ENCODE data around the gene HEATR5B.
"Not testable (repeated sequence)": the region's sequence is repeated elsewhere in the genome, so short reads cannot be mapped to it uniquely, and the experiment has no call there.

Gene HEATR5B

DNA sequence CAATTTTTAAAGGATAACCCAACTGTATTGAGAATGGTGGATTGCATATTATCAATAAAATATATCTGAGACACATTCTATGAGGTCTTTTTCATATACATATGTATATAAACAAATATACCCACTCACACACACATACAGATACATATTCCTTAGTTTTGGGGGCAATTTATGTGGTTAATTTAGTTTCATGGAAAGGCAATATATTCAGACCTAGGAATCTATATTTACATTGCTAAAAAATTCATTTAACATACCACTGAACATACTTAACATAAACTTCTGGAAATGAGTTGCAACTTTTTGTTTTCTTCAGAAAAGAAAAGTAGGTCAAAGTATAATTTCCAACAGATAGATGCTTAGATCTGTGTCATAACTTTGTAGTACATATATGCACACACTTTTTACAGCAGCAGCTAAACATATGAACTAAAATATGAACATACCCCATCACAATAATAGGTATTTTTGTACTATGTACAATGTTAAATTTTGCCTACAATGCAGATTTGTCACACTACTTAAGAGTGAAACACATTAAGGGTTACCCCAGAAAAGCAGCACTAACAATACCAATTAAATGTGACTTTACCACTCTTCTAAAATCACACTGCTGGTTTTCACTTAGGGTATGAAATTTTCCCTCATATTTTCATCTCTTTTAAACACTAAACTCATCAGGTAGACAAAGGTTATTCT, 23.0 kb downstream of the HEATR5B start:
- no peak for DNase-seq

DNA sequence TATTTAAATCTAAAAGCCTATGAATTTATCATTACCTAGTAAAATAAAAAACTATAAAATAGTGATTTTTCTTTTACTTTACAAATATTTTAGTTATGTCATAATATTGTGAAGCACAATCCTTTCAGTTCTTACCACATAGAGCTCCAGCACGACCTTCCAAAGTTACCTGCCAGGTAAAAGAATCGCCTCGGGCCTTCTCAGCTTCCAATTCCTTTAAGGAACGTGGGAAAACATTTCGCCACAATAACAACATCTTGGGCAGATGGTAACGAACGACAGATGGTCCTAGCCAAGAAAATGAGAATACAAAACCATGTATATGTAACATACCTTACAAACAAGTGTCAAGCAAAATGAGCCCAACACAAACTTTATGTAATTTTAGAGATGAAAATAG, 23.7 kb downstream of the HEATR5B start:
- DNase-seq = no peak

DNA sequence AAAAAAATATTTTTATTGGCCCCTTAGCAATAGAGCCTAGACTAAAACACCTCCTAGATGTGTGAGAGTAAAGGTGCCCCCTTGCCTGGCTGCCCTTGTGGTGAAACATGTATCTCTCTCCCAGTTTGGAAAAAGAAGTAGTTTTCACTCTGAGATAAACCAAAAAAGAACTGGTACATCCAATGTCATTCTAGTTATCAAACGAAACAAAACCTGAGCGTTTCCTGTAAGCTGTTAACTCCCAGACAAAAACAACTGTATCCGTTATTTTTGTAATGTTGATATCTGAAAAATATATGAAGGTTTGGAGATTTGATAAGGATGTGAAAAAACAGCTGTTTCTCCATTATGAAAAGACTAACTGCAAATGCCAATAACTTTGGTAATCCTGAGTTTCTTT, 24.3 kb downstream of the HEATR5B start:
- DNase-seq = no peak

DNA sequence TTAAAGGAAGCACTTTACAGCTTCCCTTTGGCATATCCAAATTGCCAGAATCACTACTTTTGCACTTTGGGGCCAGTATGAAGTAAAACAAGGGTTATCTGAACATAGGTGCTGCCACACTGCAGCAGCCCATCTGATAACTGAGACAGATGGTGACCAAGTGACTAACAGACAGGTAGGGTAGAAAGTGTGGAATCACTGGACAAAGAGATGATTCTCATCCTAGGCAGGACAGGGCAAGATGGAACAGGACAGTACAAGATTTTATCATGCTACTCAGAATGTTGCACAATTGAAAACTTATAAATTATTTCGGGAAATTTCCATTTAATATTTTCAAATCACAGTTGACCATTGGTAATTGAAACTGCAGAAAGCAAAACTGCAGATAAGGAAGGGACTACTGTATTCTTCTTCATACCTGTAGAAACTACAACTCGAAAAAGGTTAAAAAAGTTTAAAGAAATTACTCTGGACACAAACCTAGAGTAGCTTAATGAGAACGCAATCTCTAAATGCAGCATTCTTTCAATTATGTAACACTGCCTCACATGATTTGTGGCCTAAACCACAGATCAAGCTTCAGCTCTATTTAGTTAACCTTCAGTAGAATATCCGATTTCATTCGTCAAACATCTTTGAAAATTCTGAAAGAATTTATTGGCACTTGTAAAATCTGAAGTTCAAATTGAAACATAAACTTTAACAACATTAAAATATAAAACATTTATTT, 31.4 kb downstream of the HEATR5B start:
- no peak for DNase-seq

DNA sequence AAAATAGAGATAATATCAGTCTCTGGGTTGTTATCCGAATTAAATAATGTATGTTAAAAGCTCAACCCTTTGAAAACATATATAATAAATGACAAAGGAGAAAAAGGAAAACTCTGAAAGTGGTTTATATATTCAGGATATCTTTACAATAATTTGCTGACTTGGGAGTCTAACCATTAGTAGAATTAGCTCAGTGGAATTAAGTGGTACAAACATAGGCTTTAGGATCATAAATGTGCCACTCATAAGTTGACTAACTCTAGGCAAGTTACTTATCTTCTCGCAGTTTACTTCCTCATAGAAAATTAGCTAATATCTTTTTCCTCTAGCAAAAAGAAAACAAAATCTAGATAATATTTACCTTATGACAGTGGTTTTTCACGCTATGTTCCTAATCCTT, 44.6 kb downstream of the HEATR5B start:
- DNase-seq = no peak

DNA sequence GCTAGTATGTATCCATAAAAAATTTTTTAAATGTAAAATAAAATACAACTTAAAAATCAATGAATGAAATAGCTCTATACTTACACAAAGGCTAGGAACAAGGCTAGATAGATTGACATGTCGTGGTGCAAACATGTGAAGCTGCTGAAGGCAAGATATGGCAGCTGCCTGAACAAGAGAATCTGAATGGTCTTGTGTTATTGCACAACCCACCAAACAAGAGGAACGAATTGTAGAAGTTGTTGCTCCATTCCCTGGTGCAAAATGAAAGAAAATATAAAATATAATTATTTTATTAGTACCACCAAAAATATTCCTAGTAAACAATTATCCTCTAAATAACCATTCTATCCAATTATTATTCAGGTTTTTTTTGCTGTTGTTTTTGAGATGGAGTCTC, 46.4 kb downstream of the HEATR5B start:
- no peak for DNase-seq

DNA sequence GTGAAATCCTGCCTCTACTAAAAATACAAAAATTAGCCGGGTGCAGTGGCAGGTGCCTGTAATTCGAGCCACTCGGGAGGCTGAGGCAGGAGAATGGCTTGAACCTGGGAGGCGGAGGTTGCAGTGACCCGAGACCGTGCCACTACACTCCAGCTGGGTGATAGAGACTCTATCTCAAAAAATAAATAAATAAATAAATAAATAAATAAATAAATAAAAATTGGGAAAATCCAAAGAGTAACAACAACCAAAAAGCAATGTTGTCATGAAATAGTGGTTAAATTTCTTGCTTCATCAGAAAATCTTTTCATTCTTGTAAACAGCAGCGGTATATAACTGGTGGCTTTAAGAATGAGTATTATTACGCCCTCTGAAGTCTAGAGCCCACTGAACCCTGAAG, 54.4 kb downstream of the HEATR5B start:
- no peak for DNase-seq

DNA sequence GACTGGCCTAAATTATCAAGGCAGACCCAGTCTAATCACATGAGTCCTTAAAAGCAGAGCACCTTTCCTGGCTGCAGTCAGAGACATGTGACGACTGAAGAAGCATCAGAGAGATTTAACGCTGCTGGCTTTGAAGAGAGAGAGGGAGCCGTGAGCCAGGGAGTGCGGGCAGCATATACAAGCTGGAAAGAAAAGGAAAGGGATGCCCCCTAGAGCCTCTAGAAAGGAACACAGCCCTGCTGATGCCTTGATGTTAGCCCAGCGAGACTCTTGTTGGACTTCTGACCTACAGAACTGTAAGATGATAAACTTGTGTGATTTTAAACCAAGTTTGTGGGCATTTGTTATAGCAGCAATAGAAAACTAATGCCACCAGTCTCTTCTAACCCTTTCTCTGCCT, 58.1 kb downstream of the HEATR5B start:
- DNase-seq = no peak

DNA sequence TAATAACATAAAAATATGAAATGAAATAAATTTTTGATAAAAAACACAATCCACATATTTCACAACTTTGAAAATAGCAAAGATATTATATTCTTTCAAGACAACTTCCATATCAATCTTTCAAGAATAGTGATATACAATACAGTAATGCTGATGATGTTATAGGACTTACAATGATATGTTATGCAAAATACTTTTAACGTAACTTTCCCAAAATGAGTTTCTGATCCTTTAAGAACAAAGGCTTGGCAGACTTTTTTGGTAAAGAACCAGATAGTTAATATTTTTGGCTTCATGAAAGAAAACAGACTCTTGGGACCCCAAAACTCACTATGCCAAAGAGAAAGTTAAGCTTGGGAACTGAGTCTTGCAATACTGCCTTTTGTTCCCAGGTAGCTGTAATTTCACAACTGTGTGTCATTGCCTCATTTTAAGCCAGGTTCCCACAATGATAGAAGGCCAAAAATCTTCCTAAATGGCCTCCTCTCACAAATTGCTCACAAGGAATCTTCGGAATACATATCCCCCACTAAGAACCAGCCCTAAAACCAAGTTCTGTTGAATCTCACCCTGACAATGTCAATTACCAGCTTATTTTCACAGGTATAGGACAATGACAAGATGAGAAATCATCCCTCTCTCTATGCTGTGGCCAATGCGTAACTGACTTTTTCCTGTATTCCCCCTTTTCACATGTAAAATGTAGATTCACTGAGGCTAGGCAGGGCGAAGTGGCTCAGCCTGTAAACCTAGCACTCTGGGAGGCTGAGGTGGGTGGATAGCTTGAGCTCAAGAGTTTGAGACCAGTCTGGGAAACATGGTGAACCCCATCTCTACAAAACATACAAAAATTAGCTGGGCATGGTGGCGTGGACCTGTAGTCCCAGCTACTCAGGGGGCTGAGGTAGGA, 63.0 kb downstream of the HEATR5B start:
- DNase-seq = no peak

DNA sequence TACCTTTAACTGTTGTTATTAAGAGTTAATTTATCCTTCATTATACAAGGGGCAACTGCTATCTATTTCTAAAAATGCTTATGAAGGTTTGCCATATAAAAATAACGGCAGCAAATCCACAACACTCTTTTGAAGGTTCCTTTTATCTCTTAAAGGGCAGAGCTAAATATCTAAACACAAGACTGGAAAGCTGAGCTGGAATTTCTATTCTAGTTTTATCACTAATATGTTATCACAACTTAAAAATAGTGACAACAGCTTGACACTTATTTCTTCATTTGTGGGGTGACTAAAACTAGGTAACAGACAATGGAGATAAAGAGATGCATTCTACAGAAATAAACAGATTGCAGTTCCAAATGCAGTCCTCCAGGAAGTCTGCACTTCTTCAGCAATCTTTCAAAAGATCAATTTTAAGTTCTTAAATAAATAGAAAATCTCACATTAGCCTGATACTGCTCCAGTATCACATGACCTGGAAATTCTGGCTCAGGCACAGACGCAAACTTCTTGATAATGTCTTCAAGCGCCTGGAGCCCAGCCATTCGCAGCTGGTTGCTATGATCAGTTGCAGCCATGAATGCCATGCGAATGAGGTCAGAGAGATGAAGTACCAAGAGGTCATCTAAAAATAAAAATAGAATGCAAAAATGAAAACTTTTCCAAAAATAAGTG, 63.8 kb downstream of the HEATR5B start:
- DNase-seq = no peak

DNA sequence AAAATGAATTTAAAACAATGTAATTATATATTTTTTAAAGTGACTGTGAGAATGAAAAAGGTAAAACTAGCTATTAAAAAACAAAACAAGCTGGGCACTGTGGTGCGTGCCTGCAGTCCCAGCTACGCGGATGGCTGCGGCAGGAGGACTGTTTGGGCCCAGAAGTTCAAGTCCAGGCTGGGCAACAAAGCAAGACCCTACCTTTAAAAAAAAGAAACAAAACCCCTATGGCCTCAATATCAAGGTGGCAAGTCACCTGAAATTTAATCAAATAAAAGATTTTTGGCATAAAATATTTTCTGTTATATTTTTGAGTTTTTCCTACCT, 70.9 kb downstream of the HEATR5B start:
- no peak for DNase-seq

DNA sequence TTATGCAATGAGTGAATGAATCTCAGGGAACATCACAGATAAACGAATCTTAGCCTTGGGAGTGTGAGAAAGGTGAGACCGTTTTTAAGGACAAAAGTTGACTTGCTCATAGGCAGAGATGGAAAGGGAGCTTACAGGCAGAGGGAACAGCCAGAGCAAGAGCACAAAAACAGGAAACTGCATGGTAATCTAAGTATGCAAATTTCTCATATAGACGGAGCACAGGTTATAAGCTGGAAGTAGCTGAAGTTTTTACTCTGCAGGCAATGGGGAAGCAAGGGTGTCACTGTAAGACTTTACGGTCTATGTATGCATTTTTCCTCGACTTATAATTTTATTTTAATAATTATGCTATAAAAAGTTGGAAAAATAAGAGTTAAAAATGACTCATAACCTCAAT, 73.0 kb downstream of the HEATR5B start:
- DNase-seq = no peak

DNA sequence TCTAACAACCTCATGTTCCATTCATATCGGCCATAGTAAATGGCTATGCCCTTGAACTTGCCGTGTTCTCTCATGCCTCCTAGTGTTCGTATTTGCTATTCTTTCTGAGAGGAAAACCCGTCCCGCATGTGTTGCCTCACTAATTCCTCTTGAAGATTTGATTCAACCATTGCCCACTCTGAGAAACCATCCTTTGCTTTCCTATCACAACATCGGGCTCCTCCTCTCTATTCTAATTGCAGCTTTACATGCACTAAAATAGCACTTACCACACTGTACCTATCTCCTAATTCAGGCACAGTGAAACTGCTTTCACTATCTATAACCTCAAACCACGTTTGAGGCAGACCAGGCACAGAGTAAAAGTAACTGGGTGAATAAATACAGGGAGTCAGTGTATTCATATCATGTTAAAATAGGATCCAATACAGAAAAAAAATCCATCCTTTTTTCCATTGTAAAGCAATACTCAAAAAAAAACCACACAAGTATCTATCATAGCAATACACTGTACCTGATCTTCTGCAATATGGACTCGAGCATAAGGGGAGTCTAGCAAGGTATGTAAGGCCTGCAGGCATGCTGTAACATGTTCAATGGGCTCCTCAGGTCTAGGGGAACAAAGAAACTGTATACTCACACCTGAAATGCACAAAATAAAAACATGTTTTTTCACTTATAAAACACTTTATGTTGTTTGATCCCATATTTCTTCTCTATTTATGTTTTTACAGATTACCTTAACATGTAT, 78.9 kb downstream of the HEATR5B start:
- no peak for DNase-seq

DNA sequence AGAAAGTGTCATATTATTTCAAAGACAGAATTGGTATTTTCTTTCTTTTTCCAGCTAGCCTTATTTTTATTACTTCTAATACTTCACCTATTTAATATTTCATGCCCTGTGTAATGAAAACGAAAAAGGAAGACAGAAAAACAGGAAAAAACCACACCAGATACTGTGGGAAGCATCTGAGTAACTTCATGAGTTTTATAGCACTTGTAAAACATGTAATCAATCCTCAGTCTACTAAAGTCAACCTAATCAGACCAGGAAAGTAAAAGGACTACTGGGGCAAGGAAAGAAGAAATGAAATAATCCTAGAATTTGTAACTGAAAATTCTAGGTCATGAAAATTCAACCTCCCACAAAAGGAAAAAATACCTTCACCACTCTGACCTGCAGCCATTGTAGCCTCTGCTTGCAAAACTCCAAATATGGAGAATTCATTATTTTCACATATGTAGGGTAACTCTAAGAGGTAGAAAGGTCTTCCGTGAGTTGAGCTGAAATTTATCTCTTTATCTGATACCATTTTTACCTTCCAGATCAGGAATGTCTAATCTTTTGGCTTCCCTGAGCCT, 83.1 kb downstream of the HEATR5B start:
- DNase-seq = no peak

DNA sequence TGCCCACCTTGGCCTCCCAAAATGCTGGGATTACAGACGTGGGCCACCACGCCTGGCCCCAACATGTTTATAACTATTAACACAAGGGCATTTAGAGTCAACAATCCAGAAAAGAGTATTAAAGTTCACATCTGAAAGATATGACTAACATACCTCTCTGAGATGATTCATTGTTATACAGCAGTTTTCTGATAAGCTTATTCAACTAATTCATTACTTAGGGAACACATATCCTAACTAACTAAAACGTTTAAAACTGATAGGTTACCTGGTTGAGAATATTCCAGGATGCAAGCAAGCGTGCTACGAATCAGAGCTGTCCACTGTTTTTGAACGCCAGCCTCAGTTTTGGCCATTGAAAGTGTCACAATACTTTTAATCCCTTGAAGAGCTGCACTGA, 83.9 kb downstream of the HEATR5B start:
- no peak for DNase-seq

DNA sequence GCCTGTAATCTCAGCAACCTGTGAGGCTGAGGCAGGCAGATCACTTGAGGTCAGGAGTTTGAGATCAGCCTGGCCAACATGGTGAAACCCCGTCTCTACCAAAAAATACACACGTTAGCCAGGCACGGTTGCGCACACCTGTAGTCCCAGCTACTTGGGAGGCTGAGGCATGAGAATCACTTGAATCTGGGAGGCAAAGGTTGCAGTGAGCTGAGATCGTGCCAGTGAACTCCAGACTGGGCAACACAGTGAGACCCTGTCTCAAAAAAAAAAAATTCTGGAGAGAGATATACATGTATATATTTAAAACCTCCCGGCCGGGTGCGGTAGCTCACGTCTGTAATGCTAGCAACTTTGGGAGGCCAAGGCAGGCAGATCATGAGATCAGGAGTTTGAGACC, 84.8 kb downstream of the HEATR5B start:
- not testable (repeated sequence) for DNase-seq

DNA sequence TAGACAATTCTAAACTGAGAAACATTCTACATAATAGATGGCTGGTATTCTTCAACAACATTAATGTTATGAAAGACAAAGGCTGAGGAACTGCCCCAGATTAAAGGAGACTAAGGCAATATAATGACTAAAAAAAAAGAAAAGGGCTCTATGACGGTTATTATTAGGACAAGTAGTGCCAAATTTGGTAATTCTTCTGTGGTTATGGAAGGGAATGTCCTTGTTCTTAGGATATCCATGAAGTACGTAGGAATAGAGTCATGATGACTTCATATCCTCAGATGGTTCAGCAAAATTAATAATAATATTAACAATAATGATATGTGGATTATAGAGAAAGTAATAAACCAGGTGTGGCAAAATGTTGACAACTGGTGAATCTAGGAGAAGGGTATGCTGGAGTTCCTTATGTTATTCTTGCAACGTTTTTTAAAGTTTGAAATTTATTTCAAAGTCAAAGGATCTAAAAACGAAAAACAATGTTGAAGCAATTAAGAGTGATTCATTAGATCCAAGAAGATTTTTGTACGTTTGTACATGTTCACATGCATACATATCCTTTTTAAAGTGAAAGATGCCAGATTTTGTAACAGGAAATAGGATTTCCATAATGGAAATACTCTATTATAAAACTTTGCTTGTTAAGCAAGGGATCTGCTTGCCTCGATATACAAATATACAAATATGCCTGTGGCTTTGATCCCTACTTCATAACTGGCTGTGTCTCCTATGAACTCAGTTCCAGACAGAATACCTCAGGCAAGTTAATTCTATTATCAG, 90.1 kb downstream of the HEATR5B start:
- no peak for DNase-seq

DNA sequence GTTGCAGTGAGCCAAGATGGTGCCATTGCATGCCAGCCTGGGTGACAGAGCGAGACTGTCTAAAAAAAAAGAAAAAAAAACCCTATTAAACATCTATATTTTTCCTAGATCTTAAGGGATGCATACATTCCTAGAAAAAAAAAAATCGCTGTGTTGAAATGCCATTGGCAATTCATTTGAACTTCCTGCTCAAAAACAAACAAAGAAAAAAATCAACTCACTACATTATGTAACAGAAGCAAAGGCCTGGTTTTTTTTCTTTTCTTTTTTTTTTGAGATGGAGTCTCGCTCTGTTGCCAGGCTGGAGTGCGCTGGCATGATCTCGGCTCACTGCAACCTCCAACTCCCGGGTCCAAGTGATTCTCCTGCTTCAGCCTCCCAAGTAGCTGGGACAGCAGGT, 96.2 kb downstream of the HEATR5B start:
- DNase-seq = no peak

DNA sequence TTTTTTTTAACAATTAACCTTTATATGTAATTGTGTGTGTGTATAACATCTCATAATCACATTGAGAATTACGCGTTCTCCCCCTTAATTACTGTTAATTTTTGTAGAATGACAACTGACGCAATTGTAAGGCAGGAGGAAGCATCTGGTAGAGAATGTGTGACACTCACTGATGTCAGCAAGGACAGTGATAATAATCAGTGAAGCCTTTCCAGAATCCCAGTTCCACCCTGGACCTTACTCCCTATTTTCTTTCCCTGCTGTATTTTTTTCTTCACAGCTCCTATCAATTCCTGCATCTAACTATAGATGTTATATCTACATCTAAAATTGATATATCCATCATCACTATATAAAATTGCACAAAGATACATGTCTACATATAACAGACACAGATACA, 101.7 kb downstream of the HEATR5B start:
- DNase-seq = no peak

DNA sequence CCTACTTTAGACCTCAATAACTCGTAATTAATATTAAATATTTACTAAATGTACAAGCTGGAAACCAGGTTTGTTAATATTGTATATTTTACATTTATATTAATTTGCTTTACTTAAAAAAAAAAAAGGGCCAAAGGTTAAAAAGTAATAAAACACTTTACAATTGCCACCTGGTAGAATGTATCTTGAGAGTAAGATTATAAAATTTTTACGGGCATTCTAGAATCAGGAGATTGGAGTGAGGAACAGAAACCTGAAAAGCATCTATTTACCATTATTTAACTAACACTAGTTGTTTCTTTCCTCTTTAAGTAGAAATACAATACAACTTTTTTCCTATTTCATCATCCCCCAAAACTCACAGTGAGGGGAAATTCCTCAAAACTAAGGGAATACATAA, 102.3 kb downstream of the HEATR5B start:
- no peak for DNase-seq

DNA sequence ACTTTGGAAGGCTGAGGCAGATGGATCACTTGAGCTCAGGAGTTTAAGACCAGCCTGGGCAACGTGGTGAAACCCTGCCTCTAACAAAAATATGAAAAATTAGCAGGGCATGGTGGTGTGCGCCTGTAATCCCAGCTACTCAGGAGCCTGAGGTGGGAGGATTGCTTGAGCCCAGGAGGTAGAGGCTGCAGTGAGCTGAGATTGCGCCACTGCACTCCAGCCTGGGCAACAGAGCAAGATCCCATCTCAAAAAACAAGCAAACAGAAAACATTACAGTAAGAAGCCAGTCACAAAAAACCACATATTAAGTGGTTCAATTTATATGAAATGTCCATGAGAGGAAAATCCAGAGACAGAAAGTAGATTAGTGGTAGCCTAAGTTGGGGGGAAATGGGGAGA, 105.2 kb downstream of the HEATR5B start:
- DNase-seq = not testable (repeated sequence)
